T-cell (primary cell): ENCODE data around the gene SEC14L1. TPM values are rescaled to one million over a fixed set of nuclear protein-coding genes. Genes with fewer than 3 reads are reported as not detected.

Experiments
- ATAC-seq, 4 experiments: fragments of 200-7000 bp in 3 of 4; fragments of 150-1000 bp in 1 of 4; cut with Tn5 transposase; replicated peaks in 1 of 4; 1 replicate in 3 of 4; 2 replicates in 1 of 4; pipeline ENCODE4 v1.10.0; 2021; ENCODE audit warnings: moderate library complexity in 3 of 4, mild to moderate bottlenecking in 2 of 4, moderate number of reproducible peaks in 1 of 4
- CTCF ChIA-PET, 2 donors: fragments of 300-600 bp; sonication (Branson Sonifier 250); formaldehyde crosslinking; loops; one replicate each; lab custom pipeline; 2022; ENCODE audit warnings: antibody characterized with exemption in 2 of 2; lab: Charles Lee
- POLR2A ChIA-PET, 2 donors: fragments of 300-600 bp; sonication (Branson Sonifier 250); formaldehyde crosslinking; loops; one replicate each; lab custom pipeline; 2022; ENCODE audit warnings: antibody characterized with exemption in 2 of 2; lab: Charles Lee
- DNase-seq, 35 experiments: peaks; one replicate each; pipeline versions ENCODE4 v3.0.0 to v3.0.0-alpha.2; 2013 to 2023
- H3K27ac ChIP-seq: one replicate; pipeline ENCODE4 v1.5.1; 2013; ENCODE audit warnings: low read length
- H3K27me3 ChIP-seq, 2 experiments: replicated peaks in 1 of 2; 1 replicate in 1 of 2; 2 replicates in 1 of 2; pipeline versions ENCODE4 v1.6.1 to v1.7.0; 2013; ENCODE audit warnings: low read length in 1 of 2, mixed read lengths in 1 of 2; ENCODE audit not compliant: control insufficient read depth in 2 of 2, insufficient read depth in 2 of 2; ENCODE audit errors: extremely low read depth in 1 of 2
- H3K36me3 ChIP-seq, 2 donors: 1 replicate in 1 of 2; 2 replicates in 1 of 2; pipeline versions ENCODE4 v1.6.1 to v1.7.0; 2013; ENCODE audit warnings: low read length in 1 of 2; ENCODE audit not compliant: control insufficient read depth in 2 of 2, insufficient read depth in 1 of 2; ENCODE audit errors: extremely low read depth in 1 of 2
- H3K4me1 ChIP-seq, 2 experiments: 1 replicate in 1 of 2; 2 replicates in 1 of 2; pipeline versions ENCODE4 v1.6.1 to v1.7.0; 2013; ENCODE audit warnings: low read length in 2 of 2, mixed read lengths in 1 of 2; ENCODE audit not compliant: insufficient read depth in 2 of 2, control insufficient read depth in 1 of 2; ENCODE audit errors: extremely low read depth in 1 of 2
- H3K4me3 ChIP-seq, 2 donors: 1 replicate in 1 of 2; 2 replicates in 1 of 2; pipeline versions ENCODE4 v1.5.1 to v1.7.0; 2013; ENCODE audit warnings: mild to moderate bottlenecking in 2 of 2, low read length in 1 of 2, moderate library complexity in 1 of 2; ENCODE audit not compliant: control insufficient read depth in 1 of 2; ENCODE audit errors: extremely low read depth in 1 of 2
- H3K9me3 ChIP-seq: 2 replicates; pipeline ENCODE4 v1.7.0; 2013
- H3K27ac Mint-ChIP-seq, 2 donors: one replicate each; pipeline ENCODE4 v1.8.0; 2020 to 2021; ENCODE audit warnings: mild to moderate bottlenecking in 2 of 2, mixed read lengths in 2 of 2
- H3K27me3 Mint-ChIP-seq, 2 donors: one replicate each; pipeline ENCODE4 v1.8.0; 2021 to 2022; ENCODE audit warnings: mixed read lengths in 2 of 2
- H3K36me3 Mint-ChIP-seq: one replicate; pipeline ENCODE4 v1.8.0; 2021; ENCODE audit warnings: mixed read lengths
- H3K4me1 Mint-ChIP-seq, 3 donors: one replicate each; pipeline ENCODE4 v1.8.0; 2020 to 2022; ENCODE audit warnings: mixed read lengths in 3 of 3, mild to moderate bottlenecking in 1 of 3
- H3K4me3 Mint-ChIP-seq, 3 donors: one replicate each; pipeline ENCODE4 v1.8.0; 2020 to 2022; ENCODE audit warnings: mild to moderate bottlenecking in 3 of 3, mixed read lengths in 3 of 3, moderate library complexity in 3 of 3
- H3K9me3 Mint-ChIP-seq, 3 donors: one replicate each; pipeline ENCODE4 v1.8.0; 2020 to 2022; ENCODE audit warnings: mixed read lengths in 3 of 3
- WGBS: methylation state at CpG from one replicate; pipeline ENCODE4 v1.1.5; 2013; ENCODE audit warnings: missing lambda C conversion rate; ENCODE audit not compliant: insufficient coverage; 5-methylcytosine and 5-hydroxymethylcytosine counted together
- total RNA-seq, 35 experiments: library from RNA in 6 of 35; stranded (reverse) in 6 of 35; fragments of 120-200 nt in 1 of 35; gene quantifications; one replicate each; pipeline versions ENCODE4 v1.2.1 to v1.2.4 and lab custom pipeline; 2013 to 2026

Gene SEC14L1
- total RNA-seq, 5 donors from 2014 or later (not counting 1 experiment from before 2014, with no cell fraction given), result 36.9 to 71.6 (median 46.2) TPM

DNA sequence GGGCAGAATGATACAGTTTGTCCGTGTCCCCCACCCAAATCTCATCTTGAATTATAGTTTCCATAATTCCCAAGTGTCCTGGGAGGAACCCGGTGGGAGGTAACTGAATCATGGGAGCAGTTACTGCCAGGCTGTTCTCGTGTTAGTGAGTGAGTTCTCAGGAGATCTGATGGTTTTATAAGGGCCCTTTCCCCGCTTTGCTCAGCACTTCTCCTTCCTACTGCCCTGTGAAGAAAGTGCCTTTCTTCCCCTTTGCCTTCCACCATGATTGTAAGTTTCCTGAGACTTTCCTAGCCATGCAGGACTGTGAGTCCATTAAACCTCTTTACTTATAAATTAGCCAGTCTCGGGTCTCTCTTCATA lies 28.9 kb upstream of the SEC14L1 start:
- ATAC-seq (no peak), DNase-seq (no peak)
- CTCF ChIA-PET, result no interaction called here
- H3K4me3 Mint-ChIP-seq, result no peak overlapping the region
- peaks cover 3% of the 10 kb centered on the region for H3K36me3 Mint-ChIP-seq
- Histone ChIP-seq H3K4me3 (no peak overlapping the region), H3K4me1 (peaks cover 8 to 15% of the 10 kb centered on the region in 2 experiments), H3K27me3 (peaks cover 0 to 6% of the 10 kb centered on the region in 2 experiments), H3K9me3 (no peaks in the 10 kb centered on the region), H3K27ac (no peak overlapping the region), H3K36me3 (no peaks in the 10 kb centered on the region)
- no peak overlapping the region for H3K27ac Mint-ChIP-seq
- POLR2A ChIA-PET, result interaction anchor here in 1 of 2 donors (0.7 kb wide), 1 partner anchor 35 kb away, joined by 7 read pairs; no protein-coding TSS in a partner anchor
- peaks cover 29 to 32% (median 31%) of the 10 kb centered on the region in 3 donors for H3K4me1 Mint-ChIP-seq
- no peaks in the 10 kb centered on the region for H3K27me3 Mint-ChIP-seq
- no CpG with 5 or more reads among the region's 5 CpGs for WGBS
- no peaks in the 10 kb centered on the region for H3K9me3 Mint-ChIP-seq

DNA sequence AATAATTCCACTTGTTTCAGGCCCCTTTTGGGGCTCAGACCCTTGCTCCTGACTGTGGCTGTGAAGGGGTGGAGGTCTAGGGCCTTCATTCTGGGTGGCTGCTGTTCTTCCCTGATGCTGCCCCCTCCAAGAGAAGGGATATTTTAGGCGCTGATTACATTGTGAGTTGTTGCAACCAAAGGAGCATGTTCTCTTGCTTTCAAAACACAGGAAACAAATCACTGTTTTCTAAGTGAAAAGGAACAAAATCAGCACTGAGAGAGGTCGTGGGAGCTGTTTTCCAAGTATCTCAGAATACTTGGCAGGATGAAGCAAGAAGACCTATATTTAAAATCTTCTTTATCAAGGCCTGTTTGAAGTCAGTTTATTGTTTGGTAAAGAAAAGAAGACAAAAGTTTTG lies 25.3 kb upstream of the SEC14L1 start:
- no peak overlapping the region for H3K4me3 Mint-ChIP-seq
- no peak overlapping the region for H3K27ac Mint-ChIP-seq
- ChIA-PET POLR2A (no interaction called here), CTCF (no interaction called here)
- H3K4me3 ChIP-seq, result no peak overlapping the region
- H3K36me3 ChIP-seq, result no peaks in the 10 kb centered on the region
- no peak overlapping the region for H3K27ac ChIP-seq
- no peaks in the 10 kb centered on the region for H3K27me3 Mint-ChIP-seq
- peaks cover 6 to 9% (median 8%) of the 10 kb centered on the region in 3 donors for H3K4me1 Mint-ChIP-seq
- no peaks in the 10 kb centered on the region for H3K9me3 ChIP-seq
- no peak for ATAC-seq
- no peak for DNase-seq
- H3K4me1 ChIP-seq, result no peaks in the 10 kb centered on the region
- H3K36me3 Mint-ChIP-seq, result peaks cover 3% of the 10 kb centered on the region
- no peaks in the 10 kb centered on the region for H3K9me3 Mint-ChIP-seq
- WGBS, result no CpG with 5 or more reads among the region's 2 CpGs
- no peaks in the 10 kb centered on the region for H3K27me3 ChIP-seq

- Mint-ChIP-seq H3K27me3 (no peaks in the 10 kb centered on the region), H3K36me3 (peaks cover 3% of the 10 kb centered on the region), H3K27ac (no peak overlapping the region), H3K4me1 (peaks cover 6 to 9% (median 8%) of the 10 kb centered on the region in 3 donors), H3K4me3 (no peak overlapping the region), H3K9me3 (no peaks in the 10 kb centered on the region)
- no peak for ATAC-seq
- no peak overlapping the region for H3K4me3 ChIP-seq
- CTCF ChIA-PET, result no interaction called here
- H3K27me3 ChIP-seq, result no peaks in the 10 kb centered on the region
- POLR2A ChIA-PET, result no interaction called here
- no peak for DNase-seq
- no peak overlapping the region for H3K27ac ChIP-seq
- H3K36me3 ChIP-seq, result no peaks in the 10 kb centered on the region
- no peaks in the 10 kb centered on the region for H3K4me1 ChIP-seq
- H3K9me3 ChIP-seq, result no peaks in the 10 kb centered on the region
- WGBS, result no CpG with 5 or more reads among the region's 5 CpGs
Measured at GRCh38 chr17:77115947-77116346, 24.8 kb upstream of the SEC14L1 start.

DNA sequence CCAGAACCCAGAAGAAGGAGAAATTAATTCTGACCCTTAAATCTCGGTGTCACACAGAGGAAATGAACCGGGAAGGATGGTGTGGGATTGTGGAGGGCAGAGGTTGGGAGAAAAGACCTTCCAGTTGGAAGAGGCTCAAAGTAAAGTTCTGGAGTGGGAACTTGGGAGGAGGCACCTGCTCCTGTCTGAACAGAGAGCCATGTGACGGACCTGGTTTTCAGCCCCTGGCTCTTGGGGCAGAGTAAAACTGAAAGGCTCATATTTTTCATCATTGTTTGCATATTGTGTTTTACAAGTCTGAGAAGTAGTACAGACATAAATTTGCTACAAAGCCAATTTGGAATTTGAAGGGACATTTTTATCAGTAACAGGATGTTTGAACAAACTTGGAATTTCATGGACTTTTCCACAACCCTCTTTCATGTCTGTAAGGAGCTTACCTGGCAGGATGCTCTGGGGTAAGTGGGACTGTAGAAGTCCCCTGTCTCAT lies 24.4 kb upstream of the SEC14L1 start:
- H3K27ac ChIP-seq, result no peak overlapping the region
- Mint-ChIP-seq H3K27me3 (no peaks in the 10 kb centered on the region), H3K36me3 (peaks cover 3% of the 10 kb centered on the region), H3K9me3 (no peaks in the 10 kb centered on the region), H3K27ac (no peak overlapping the region), H3K4me3 (no peak overlapping the region), H3K4me1 (peaks cover 3 to 6% (median 4%) of the 10 kb centered on the region in 3 donors)
- H3K4me1 ChIP-seq, result no peaks in the 10 kb centered on the region
- POLR2A ChIA-PET, result no interaction called here
- no peak overlapping the region for H3K4me3 ChIP-seq
- ATAC-seq, result no peak
- no peaks in the 10 kb centered on the region for H3K27me3 ChIP-seq
- H3K36me3 ChIP-seq, result no peaks in the 10 kb centered on the region
- no peak for DNase-seq
- H3K9me3 ChIP-seq, result no peaks in the 10 kb centered on the region
- 92% methylated on average over 3 of the region's 3 CpGs for WGBS
- CTCF ChIA-PET, result no interaction called here

DNA sequence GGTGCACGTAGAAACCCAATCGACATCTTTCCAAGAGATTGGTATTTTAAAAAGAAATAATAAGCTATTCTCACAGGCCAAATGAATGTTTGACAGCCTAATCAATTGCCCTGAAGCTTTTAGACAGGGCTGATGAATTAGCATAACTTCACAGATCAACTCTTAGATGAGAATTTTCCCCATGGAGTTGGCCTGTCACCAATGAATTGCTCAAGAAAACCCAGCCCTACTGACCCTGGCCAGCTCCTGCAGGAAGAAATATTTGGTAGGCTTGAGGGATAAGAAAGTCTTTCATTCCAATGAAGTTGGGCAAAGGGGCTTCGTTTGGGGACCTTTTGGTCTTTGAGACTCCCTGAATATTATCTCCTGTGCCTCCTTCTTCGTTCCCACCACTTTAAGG lies 23.4 kb upstream of the SEC14L1 start:
- POLR2A ChIA-PET, result no interaction called here
- ATAC-seq, result no peak
- Mint-ChIP-seq H3K27ac (no peak overlapping the region), H3K4me3 (no peak overlapping the region), H3K36me3 (peaks cover 3% of the 10 kb centered on the region), H3K4me1 (no peaks in the 10 kb centered on the region), H3K9me3 (no peaks in the 10 kb centered on the region), H3K27me3 (no peaks in the 10 kb centered on the region)
- no CpG with 5 or more reads among the region's 4 CpGs for WGBS
- Histone ChIP-seq H3K4me3 (no peak overlapping the region), H3K9me3 (no peaks in the 10 kb centered on the region), H3K4me1 (no peaks in the 10 kb centered on the region), H3K36me3 (no peaks in the 10 kb centered on the region), H3K27ac (no peak overlapping the region), H3K27me3 (no peaks in the 10 kb centered on the region)
- CTCF ChIA-PET, result interaction anchor here in 1 of 2 donors (0.6 kb wide), 1 partner anchor 9 kb away, joined by 4 read pairs; no protein-coding TSS in a partner anchor
- DNase-seq, result no peak

DNA sequence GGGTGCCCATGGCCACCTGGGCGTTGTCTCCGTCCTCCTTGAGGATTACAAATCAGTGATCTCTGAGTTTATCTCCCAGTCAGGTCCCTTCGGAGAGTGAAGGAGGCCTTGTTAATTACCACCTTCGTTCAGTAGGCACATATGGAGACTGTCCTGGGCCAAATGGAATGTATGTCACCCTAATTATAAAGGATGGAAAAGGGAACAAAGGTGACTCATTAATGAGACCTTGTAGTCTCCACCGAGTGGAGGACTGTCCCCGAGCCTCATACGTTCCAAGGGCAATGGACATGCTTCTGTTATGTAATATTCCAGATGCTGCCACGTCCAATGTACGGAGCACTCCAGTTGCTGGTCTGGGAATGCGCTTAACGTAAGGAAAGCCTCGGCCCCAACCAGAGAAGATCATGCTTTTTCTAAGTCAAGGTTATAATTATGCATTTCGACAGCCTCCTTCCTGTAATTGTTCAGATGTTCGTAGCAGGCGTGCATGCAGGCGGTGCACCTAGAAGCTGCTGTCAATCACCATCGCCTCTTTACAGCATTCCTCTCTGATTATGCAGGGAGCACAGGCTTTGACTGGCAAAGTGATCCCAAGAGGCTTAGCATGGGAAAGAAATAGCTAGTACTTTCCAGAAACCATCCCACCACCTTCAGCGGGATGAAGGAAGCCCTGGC lies 22.4 kb upstream of the SEC14L1 start:
- ChIA-PET POLR2A (interaction anchor here in 1 of 2 donors (0.7 kb wide), 1 partner anchor 27 kb away, joined by 6 read pairs; no protein-coding TSS in a partner anchor), CTCF (interaction anchor here in 1 of 2 donors (0.6 to 0.7 kb wide), 2 partner anchors 78 to 967 kb away, joined by 4 to 5 read pairs; no protein-coding TSS in a partner anchor)
- H3K27me3 Mint-ChIP-seq, result no peaks in the 10 kb centered on the region

More for the DNA sequence above, 22.4 kb upstream of the SEC14L1 start:
- 91% methylated on average over 13 of the region's 18 CpGs for WGBS
- no peaks in the 10 kb centered on the region for H3K36me3 ChIP-seq
- no peaks in the 10 kb centered on the region for H3K4me1 ChIP-seq
- H3K4me3 ChIP-seq, result no peak overlapping the region
- no peak overlapping the region for H3K4me3 Mint-ChIP-seq
- H3K27me3 ChIP-seq, result no peaks in the 10 kb centered on the region
- peaks cover 3% of the 10 kb centered on the region for H3K36me3 Mint-ChIP-seq
- H3K27ac ChIP-seq, result no peak overlapping the region
- no peaks in the 10 kb centered on the region for H3K4me1 Mint-ChIP-seq
- DNase-seq, result no peak
- ATAC-seq, result no peak
- no peaks in the 10 kb centered on the region for H3K9me3 Mint-ChIP-seq
- no peaks in the 10 kb centered on the region for H3K9me3 ChIP-seq
- H3K27ac Mint-ChIP-seq, result no peak overlapping the region
